Adrenal gland (tissue), 5 donors: ENCODE results near the gene DNASE1L2.

Source experiments
- CTCF ChIP-seq, 6 experiments: fragments of 450-650 bp in 4 of 6; fragments of 200-600 bp in 2 of 6; sonication (generic) in 1 of 6; IDR thresholded peaks; 1 replicate in 5 of 6; 2 replicates in 1 of 6; pipeline versions ENCODE4 v1.5.1 to v1.8.0; 2016 to 2021; ENCODE audit warnings: antibody characterized with exemption in 6 of 6, mild to moderate bottlenecking in 2 of 6, moderate library complexity in 1 of 6
- POLR2A ChIP-seq, 2 donors: fragments of 450-650 bp; IDR thresholded peaks; one replicate each; pipeline ENCODE4 v1.6.1; 2017; ENCODE audit warnings: antibody characterized with exemption in 2 of 2, mild to moderate bottlenecking in 2 of 2, moderate library complexity in 1 of 2
- donor health status: DM: no; HTN: no; CAD: no.

GRCh38 chr16:2190002-2190658 lies 46.1 kb upstream of the DNASE1L2 start:
- TF ChIP-seq CTCF (IDR thresholded peaks at IDR 0.05) = no peak
- TF ChIP-seq POLR2A (IDR thresholded peaks at IDR 0.05) = no peak
